ENCODE data around the gene COPS3.

- TF ChIP-seq, protein P1, sequence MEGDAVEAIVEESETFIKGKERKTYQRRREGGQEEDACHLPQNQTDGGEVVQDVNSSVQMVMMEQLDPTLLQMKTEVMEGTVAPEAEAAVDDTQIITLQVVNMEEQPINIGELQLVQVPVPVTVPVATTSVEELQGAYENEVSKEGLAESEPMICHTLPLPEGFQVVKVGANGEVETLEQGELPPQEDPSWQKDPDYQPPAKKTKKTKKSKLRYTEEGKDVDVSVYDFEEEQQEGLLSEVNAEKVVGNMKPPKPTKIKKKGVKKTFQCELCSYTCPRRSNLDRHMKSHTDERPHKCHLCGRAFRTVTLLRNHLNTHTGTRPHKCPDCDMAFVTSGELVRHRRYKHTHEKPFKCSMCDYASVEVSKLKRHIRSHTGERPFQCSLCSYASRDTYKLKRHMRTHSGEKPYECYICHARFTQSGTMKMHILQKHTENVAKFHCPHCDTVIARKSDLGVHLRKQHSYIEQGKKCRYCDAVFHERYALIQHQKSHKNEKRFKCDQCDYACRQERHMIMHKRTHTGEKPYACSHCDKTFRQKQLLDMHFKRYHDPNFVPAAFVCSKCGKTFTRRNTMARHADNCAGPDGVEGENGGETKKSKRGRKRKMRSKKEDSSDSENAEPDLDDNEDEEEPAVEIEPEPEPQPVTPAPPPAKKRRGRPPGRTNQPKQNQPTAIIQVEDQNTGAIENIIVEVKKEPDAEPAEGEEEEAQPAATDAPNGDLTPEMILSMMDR (IDR thresholded peaks at IDR 0.05): no peak
- TF ChIP-seq POLR2A (IDR thresholded peaks at IDR 0.05): no peak
Measured at GRCh38 chr17:17252149-17252661, 28.8 kb downstream of the COPS3 start.
